ENCODE measurements around the gene SLC25A22.

- TF ChIP-seq CTCF (IDR thresholded peaks at IDR 0.05) (peak in 3 of 4 experiments; percentile 87 to 91 (median 90)), EP300 (IDR thresholded peaks at IDR 0.05) (no peak), POLR2AphosphoS5 (IDR thresholded peaks at IDR 0.05) (no peak)
These were observed at the start of gene SLC25A22 for GRCh38 chr11:798093-798713.
